ENCODE measurements around the gene MATN1.

GRCh38 chr1:30756206-30756544, 32.8 kb upstream of the MATN1 start:
- no peak for TF ChIP-seq TAF1 (conservative IDR thresholded peaks at IDR 0.05)
- TF ChIP-seq CTCF (IDR thresholded peaks at IDR 0.05; ENCODE audit: low read depth, low read length, missing input control): no peak
- no peak for TF ChIP-seq MAX (IDR thresholded peaks at IDR 0.05)
- TF ChIP-seq EGR1 (IDR thresholded peaks at IDR 0.05; ENCODE audit: low read depth in 2 of 2): no peak
- no peak for TF ChIP-seq JUND (IDR thresholded peaks at IDR 0.05)
- no peak for TF ChIP-seq RAD21 (IDR thresholded peaks at IDR 0.05)
- TF ChIP-seq SP1 (IDR thresholded peaks at IDR 0.05): no peak
- TF ChIP-seq GABPA (IDR thresholded peaks at IDR 0.05 in 1 of 2, conservative IDR thresholded peaks at IDR 0.05 in 1 of 2): no peak
- TF ChIP-seq FOXA1 (IDR thresholded peaks at IDR 0.05): no peak
